HG03354 (cell line): ENCODE measurements around the gene NFE2.
A peak's percentile ranks its signal among the peaks of the same experiment; 100 is the strongest.

Experiments used
- ATAC-seq: cut with Tn5 transposase; IDR thresholded peaks from one replicate; pipeline ENCODE4 v1.9.1; 2021; ENCODE audit warnings: mild to moderate bottlenecking; ENCODE audit not compliant: unreplicated experiment, poor library complexity, severe bottlenecking

The NFE2 gene

DNA sequence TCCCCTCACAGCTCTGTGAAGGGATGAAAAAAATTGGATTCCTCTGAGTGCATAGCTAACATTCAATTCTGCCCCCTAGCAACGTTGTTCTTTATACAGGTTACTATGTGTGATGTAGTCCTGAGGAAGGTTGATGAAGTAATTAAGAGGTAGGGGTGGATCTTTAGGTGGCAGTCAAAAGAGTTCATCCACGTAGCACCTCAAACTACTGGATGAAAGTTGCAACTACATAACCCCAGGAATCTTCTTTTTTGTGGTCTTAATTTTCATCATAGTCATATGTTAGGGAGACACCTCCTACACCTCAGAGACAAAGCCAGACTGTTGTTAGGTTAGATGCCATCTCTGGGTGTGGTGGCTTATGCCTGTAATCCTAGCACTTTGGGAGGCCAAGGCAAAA, 10.2 kb upstream of the NFE2 start:
- ATAC-seq: no peak

DNA sequence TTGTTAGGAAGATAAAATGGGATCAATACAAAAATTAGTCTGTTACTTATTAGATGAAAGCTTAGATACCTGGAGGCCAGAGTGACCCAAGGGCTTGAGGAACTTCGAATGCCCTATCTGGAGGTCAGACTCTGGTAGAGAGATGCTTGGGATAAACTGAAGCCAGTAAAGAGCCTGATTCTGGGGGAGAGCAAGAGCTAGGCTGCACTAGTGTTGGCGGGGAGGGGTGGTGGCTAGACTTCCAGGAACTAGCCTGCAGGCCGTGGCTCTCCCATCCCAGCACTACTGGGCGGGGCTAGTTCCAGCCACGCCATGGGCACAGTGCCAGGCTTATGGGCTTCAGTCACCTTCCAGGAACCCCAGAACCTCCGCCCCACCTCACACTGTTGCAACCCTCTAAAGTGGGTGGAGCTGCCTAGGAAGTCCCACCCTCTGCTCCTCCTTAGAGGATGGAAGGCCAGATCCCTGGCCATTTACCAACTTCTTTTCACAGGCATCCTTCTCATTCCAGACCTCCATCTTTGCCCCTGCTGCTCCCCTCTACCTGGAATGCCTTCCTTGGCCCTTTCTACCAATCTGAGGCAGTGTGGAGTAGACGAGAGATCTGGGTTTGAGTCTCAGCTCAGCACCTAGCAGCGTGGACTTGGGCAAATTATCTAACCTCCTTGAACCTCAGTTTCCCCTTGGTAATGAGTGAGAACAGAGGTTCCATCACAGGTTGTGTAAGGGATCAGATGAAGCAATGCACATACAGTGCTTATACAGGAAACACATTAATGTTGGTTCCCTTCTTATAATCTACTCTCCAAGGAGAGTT, 6.3 kb upstream of the NFE2 start:
- no peak for ATAC-seq

DNA sequence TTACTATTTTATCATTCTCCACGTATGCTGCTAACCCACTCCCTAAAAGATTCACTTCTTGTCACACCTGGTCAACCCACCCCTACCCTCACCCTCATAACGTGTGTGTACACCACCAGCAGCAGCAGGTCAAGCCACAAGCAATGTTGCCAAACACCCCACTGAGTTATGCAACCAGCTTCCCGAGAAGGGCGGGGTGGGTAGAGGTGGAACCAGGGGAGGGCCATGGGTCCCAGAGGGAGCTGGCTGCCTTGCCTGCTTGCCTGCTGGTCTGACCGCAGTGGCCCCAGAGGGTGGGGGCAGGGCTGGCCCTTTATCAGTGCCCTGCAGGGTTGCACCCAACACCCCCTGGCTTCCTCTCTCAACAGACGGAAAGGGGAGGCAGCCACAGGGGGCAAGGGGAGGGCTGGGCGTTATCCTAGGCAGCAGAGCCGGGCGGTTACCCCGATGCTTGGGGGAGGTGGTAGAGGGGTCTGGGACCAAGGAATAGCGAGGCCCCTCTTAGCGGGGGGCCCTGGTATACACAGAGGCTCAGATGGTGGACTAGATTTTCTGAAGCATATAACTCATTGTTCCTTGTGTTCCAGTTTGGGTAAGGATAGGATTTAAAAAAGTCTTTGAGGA, 3.5 kb upstream of the NFE2 start:
- ATAC-seq: no peak

DNA sequence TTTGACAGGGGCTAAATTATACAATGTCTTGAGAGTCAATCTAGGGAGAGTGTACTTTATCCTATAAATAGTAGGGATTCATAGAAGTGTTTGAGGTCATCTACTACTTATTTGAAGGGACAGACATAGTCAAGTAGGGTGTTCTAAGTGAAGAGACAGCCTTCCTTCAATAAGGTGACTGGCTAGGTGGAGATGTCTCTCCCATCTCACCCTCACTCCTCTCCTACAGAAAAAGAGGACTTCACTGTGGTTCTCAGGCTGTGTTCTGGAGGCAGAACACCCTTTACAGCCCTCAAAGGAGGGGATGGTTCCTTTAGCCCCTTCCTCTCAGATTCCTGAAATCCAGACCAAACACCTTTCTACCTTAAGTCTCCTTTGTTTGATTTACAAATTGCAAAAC, 2.8 kb upstream of the NFE2 start:
- ATAC-seq: no peak

DNA sequence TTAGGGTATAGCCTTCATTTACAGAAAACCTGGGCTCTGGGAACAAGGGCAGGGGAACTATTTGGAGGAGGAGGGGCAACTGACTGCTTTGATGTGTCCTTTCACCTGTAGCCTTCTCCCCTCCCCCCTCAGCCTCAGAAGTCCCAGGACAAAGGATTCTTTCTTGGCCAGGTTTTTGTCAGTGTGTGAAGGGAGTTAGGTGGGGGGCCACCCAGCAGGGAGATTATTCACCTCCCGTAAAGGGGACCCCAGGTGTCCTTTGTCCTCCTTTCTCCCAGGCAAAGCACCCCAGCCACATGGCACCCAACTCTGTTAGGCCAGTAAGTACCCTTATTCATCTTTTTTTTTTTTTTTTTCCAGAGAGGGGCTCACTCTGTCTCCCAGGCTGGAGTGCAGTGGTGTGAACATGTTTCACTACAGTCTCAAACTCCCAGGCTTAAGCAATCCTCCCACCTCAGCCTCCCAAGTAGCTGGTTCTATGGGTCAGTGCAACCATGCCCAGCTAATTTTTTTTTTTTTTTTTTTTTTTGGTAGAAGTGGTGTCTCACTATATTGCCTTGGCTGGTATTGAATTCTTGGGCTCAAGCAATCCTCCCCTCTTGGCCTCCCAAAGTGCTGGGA, 723 bp upstream of the NFE2 start:
- no peak for ATAC-seq

GRCh38 chr12:54300225-54300731, 537 bp downstream of the NFE2 start:
- ATAC-seq: no peak

DNA sequence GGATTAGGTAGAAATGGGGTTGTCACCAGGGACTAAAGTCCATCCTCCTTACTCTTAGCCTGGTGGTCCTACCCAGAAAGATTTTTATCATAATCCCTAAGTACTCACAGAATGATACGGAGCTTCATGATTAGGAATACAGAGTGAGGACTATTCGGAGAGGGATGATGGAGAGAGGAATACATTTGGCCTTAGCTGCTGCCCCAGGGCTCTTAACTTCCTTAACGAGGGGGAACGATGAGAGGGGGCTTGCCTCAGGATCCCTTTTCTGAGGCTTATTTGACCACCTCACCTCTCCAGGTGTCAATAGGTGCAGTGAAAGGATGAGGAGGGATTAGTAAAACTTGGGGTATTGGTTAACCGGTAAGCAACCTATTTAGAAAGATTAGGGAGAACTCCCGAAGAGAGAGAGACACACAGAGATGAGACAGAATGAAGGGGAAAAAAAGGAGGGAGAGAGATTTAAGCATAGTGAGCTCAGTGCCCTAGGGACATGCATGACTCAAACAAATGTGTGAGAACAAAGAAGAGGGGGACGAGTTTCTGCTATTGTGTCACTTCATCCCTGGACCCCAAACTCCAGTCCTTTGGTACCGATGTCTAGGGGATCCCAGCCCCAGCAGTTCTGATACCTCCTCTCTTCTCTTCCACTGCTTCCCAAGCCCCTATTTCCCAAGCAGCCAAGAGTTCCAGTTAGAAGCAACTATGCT, 1.1 kb downstream of the NFE2 start:
- no peak for ATAC-seq

- ATAC-seq: no peak
These were observed 1.9 kb downstream of the NFE2 start for GRCh38 chr12:54298904-54299303.

DNA sequence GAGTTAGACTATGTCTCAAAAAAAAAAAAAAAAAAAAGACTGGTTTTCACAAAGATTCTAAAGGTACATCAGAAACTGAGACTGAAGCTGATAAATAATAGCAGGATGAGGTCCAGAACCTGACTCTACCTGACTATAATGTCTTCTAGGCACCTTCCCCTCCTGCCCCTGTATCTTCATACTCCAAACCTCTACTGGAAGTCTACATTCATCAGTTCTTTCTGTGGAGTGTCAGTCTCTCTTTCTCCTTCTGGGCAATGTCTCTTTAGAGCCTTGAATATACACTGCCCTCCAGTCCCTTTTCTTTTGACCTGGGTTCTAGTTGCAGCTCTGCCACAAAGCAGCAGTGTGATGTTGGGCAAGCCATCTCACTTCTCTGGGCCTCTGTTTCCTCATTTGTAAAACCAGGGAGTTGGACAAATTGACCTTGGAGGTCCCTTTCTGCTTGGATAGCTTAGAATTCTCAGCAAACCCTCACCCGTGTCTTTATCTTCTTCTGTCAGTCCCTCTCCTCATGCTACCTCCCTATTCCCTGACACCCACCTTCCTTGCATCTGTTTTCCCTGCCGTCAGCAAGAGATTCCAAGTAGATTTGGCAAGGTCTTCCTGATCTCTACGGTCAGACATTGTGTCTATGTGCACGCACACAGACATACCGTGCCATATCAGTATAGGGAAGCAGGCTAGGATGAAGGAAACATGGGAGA, 4.3 kb downstream of the NFE2 start:
- ATAC-seq: no peak

GRCh38 chr12:54294953-54295566, 5.8 kb downstream of the NFE2 start:
- no peak for ATAC-seq

DNA sequence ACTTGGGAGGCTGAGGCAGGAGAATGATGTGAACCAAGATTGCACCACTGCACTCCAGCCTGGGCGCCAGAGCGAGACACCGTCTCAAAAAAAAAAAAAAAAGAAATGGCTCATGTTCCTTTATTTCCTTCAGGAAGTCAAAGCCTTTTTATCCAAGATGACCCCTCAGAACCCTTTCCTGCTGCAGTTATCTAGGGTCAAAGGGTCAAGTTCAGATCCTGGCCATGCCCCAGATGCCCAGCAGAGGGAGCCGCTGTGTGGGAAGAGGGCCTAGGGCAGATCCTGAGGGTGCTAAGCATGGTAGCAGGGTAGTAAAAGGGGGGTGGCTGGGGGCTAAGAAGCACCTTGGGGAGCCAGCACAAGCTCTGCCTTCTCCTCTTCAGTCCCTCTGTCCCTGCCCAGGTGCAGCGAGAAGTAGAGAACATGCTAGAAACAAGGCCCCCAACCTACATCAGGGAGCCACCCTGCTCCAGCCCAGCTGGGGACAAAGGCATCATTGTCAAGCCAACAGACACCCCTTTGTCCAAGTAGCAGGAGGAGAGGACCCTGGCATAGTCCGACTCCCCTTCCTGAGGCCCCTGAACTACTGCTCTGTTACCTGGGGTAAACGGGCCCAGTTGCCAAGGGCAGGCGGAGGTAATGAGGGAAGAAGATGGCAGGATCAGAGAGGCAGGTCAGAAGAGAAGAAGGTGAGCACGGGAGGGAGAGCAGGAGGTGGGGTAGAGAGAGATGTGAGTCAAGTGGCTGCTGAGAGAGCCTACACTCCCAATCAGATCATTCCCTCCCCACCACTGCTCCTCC, 6.5 kb downstream of the NFE2 start:
- peak; percentile 58 for ATAC-seq

DNA sequence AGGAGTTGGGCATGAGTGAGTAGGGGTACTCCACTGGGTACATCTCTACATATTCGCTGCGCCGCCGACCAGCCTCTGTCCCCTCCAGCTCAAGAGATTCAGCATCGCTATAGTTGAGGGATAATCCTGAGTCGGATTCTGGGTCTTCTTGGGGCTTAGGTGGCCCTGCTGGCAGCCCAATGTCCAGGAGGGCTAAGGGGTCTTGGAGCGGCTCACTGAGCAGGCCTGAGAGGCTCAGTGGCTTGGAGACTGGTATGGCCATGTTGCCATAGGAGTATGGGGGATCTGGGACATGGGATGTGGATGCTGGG, 7.9 kb downstream of the NFE2 start:
- no peak for ATAC-seq

GRCh38 chr12:54292083-54292930, 8.5 kb downstream of the NFE2 start:
- ATAC-seq: no peak

DNA sequence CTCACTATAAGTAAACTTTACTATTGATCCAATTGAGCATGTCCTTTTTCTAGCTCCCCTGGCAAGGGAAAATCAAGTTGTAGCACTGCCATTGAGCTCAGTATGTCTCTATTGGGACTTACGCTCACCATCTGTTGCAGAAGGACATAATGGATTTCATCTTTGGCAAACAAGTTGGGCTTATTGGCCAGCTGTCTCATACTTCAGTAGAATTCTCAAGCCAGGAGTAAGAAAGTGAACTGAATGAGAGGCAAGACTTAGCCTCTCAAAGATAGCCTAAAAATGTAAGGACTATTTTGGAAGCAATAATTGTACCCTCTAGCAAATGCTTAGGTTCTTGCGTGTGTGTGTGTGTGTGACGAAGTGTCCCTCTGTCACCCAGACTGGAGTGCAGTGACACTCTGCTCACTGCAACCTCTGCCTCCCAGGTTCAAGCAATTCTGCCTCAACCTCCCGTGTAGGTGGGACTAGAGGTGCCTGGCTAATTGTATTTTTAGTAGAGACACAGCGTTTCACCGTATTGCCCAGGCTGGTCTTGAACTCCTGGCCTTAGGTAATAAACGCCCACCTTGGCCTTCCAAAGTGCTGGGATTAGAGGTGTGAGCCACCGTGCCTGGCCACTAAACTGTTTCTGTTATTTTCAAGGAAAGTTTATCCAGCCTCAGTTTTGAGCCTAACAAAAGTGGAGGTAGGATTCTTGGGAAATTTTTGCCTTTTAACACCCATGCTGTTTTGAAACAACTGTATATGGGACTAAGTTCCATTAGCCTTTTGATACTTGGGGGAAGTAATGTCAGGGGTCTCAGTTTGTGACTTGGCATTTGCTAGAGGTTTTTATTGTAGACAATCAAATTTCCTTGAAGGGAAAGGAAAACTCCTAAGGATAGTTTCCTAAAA, 13.3 kb downstream of the NFE2 start:
- ATAC-seq: no peak

DNA sequence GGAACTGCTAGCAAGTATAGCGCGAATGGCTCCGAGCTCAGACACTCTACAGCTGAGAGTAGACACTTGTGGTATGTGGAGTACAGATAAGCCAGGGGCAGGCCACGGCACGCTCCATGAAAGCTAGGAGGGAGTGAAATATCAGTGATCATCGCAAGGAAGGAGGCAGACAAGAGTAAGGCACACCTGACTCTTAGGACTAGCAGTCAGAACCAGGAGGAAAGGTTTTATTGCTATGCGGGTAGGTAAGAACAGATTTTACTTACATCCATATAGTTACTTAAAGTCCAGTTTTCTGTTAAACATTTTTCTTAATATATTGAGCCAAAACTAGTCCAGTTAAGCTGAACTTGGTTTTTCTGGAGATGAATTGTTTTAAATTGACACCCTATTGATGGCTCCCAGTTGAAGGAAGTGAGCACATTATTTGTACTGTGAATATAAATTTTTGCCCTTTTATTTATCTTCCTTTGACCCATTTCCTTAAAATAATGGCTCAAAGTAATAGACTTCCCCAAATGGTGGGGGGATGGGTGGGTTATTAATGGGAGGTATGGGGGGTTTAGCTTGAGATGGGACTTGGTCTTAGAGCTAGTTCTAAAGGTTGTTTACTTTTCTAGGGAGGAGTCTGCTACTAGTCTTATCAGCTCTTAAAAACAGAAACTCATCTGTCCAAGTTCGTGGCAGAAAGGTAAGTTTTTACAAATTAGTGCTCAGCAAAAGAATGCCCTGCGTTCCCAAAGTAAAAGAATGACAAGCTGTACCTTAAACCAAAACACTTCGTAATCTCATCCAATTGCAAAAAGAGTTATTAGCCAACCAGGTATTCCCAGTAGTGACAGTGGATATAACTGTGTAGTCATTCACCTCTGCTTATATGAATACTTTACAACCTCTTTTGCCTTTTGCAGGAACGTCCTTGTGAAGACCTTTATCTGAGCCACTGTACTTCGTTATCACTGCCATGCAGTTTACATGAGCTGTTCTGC, 14.5 kb downstream of the NFE2 start:
- ATAC-seq: no peak
